Activated CD8-positive, alpha-beta T cell treated with anti-CD3 and anti-CD28 coated beads, Interleukin-2, amount 10 ng/mL, durations not matched to agents 7 days and 5 days (primary cell): Measurements from ENCODE around the gene VSTM2L. TPM values are rescaled to one million over a fixed set of nuclear protein-coding genes. Genes with fewer than 3 reads are reported as not detected.
A peak's percentile ranks its signal among the peaks of the same experiment; 100 is the strongest.

ENCODE experiments used
- ATAC-seq: fragments of 150-1000 bp; cut with Tn5 transposase; one replicate; pipeline ENCODE4 v1.10.0; 2021; ENCODE audit warnings: moderate library complexity
- CTCF ChIA-PET: fragments of 350-600 bp; sonication (Branson Sonifier 250); formaldehyde crosslinking; loops from one replicate; lab custom pipeline; 2021; ENCODE audit warnings: antibody characterized with exemption; lab: Charles Lee
- POLR2A ChIA-PET: fragments of 350-600 bp; sonication (Branson Sonifier 250); formaldehyde crosslinking; loops from one replicate; lab custom pipeline; 2021; ENCODE audit warnings: antibody characterized with exemption; lab: Charles Lee
- DNase-seq: peaks from one replicate; pipeline ENCODE4 v3.0.0-alpha.2; 2020
- H3K27ac Mint-ChIP-seq: one replicate; pipeline ENCODE4 v1.8.0; 2021; ENCODE audit warnings: mild to moderate bottlenecking, mixed read lengths
- H3K27me3 Mint-ChIP-seq: one replicate; pipeline ENCODE4 v1.8.0; 2021; ENCODE audit warnings: low read depth, mixed read lengths
- H3K36me3 Mint-ChIP-seq: one replicate; pipeline ENCODE4 v1.8.0; 2021; ENCODE audit warnings: low read depth, mixed read lengths
- H3K4me1 Mint-ChIP-seq: one replicate; pipeline ENCODE4 v1.8.0; 2021; ENCODE audit warnings: low read depth, mixed read lengths
- H3K4me3 Mint-ChIP-seq: one replicate; pipeline ENCODE4 v1.8.0; 2021; ENCODE audit warnings: mild to moderate bottlenecking, mixed read lengths
- H3K9me3 Mint-ChIP-seq: one replicate; pipeline ENCODE4 v1.8.0; 2022; ENCODE audit warnings: mixed read lengths; ENCODE audit not compliant: insufficient read depth
- total RNA-seq, 2 experiments: library from RNA; stranded (reverse); gene quantifications; one replicate each; pipeline ENCODE4 v1.2.3, GENCODE V29; 2021

The VSTM2L gene
- total RNA-seq, 2 experiments from 2014 or later = 0.21 TPM; not detected in 1

- Mint-ChIP-seq H3K27me3 (peaks cover 42% of the 10 kb centered on the region), H3K9me3 (no peaks in the 10 kb centered on the region), H3K36me3 (no peaks in the 10 kb centered on the region), H3K4me1 (peaks cover 6% of the 10 kb centered on the region), H3K27ac (no peak overlapping the region), H3K4me3 (no peak overlapping the region)
- ATAC-seq (no peak), DNase-seq (no peak)
- CTCF ChIA-PET = interaction anchor here (1.3 kb wide), 1 partner anchor 10 kb away, joined by 4 read pairs; no protein-coding TSS in a partner anchor
- POLR2A ChIA-PET = no interaction called here
These were observed 3.0 kb downstream of the VSTM2L start for GRCh38 chr20:37905671-37906613.

- Mint-ChIP-seq H3K27ac (no peak overlapping the region), H3K27me3 (peaks cover 35% of the 10 kb centered on the region), H3K9me3 (no peaks in the 10 kb centered on the region), H3K4me3 (no peak overlapping the region), H3K36me3 (no peaks in the 10 kb centered on the region), H3K4me1 (peaks cover 9% of the 10 kb centered on the region)
- DNase-seq (no peak), ATAC-seq (no peak)
- POLR2A ChIA-PET = no interaction called here
- CTCF ChIA-PET = no interaction called here
These were observed 4.4 kb downstream of the VSTM2L start for GRCh38 chr20:37907330-37907676.

GRCh38 chr20:37907677-37908401 is 4.9 kb downstream of the VSTM2L start:
- Mint-ChIP-seq H3K9me3 (no peaks in the 10 kb centered on the region), H3K27me3 (peaks cover 32% of the 10 kb centered on the region), H3K4me3 (no peak overlapping the region), H3K36me3 (no peaks in the 10 kb centered on the region), H3K4me1 (peaks cover 10% of the 10 kb centered on the region), H3K27ac (no peak overlapping the region)
- ChIA-PET POLR2A (no interaction called here), CTCF (no interaction called here)
- ATAC-seq = no peak
- DNase-seq = no peak

GRCh38 chr20:37911261-37911660 is 8.3 kb downstream of the VSTM2L start:
- no peak for ATAC-seq
- ChIA-PET POLR2A (no interaction called here), CTCF (interaction anchor here (1.2 kb wide), 1 partner anchor 11 kb away, joined by 4 read pairs; no protein-coding TSS in a partner anchor)
- no peaks in the 10 kb centered on the region for H3K9me3 Mint-ChIP-seq
- no peak overlapping the region for H3K4me3 Mint-ChIP-seq
- DNase-seq = no peak
- no peaks in the 10 kb centered on the region for H3K36me3 Mint-ChIP-seq
- peaks cover 35% of the 10 kb centered on the region for H3K27me3 Mint-ChIP-seq
- H3K4me1 Mint-ChIP-seq = peaks cover 20% of the 10 kb centered on the region
- H3K27ac Mint-ChIP-seq = no peak overlapping the region

GRCh38 chr20:37911838-37912281 is 8.9 kb downstream of the VSTM2L start:
- no peak overlapping the region for H3K4me3 Mint-ChIP-seq
- DNase-seq (peak; percentile 41), ATAC-seq (peak; percentile 49)
- POLR2A ChIA-PET = no interaction called here
- H3K27ac Mint-ChIP-seq = no peak overlapping the region
- peaks cover 20% of the 10 kb centered on the region for H3K4me1 Mint-ChIP-seq
- H3K9me3 Mint-ChIP-seq = no peaks in the 10 kb centered on the region
- CTCF ChIA-PET = interaction anchor here (1.2 kb wide), 1 partner anchor 11 kb away, joined by 4 read pairs; no protein-coding TSS in a partner anchor
- H3K27me3 Mint-ChIP-seq = peaks cover 38% of the 10 kb centered on the region
- no peaks in the 10 kb centered on the region for H3K36me3 Mint-ChIP-seq

GRCh38 chr20:37912874-37913273 is 9.9 kb downstream of the VSTM2L start:
- ATAC-seq = no peak
- H3K4me3 Mint-ChIP-seq = no peak overlapping the region
- ChIA-PET POLR2A (no interaction called here), CTCF (no interaction called here)
- DNase-seq = no peak
- H3K36me3 Mint-ChIP-seq = no peaks in the 10 kb centered on the region
- no peaks in the 10 kb centered on the region for H3K9me3 Mint-ChIP-seq
- H3K27ac Mint-ChIP-seq = no peak overlapping the region
- H3K4me1 Mint-ChIP-seq = peaks cover 26% of the 10 kb centered on the region
- peaks cover 38% of the 10 kb centered on the region for H3K27me3 Mint-ChIP-seq

GRCh38 chr20:37913567-37914366 is 10.8 kb downstream of the VSTM2L start:
- ChIA-PET POLR2A (no interaction called here), CTCF (no interaction called here)
- ATAC-seq = no peak
- H3K4me1 Mint-ChIP-seq = peaks cover 26% of the 10 kb centered on the region
- DNase-seq = no peak
- H3K9me3 Mint-ChIP-seq = no peaks in the 10 kb centered on the region
- no peak overlapping the region for H3K4me3 Mint-ChIP-seq
- peaks cover 42% of the 10 kb centered on the region for H3K27me3 Mint-ChIP-seq
- no peak overlapping the region for H3K27ac Mint-ChIP-seq
- H3K36me3 Mint-ChIP-seq = no peaks in the 10 kb centered on the region

- DNase-seq (no peak), ATAC-seq (no peak)
- CTCF ChIA-PET = interaction anchor here (0.9 kb wide), 1 partner anchor 307 kb away, joined by 3 read pairs; no protein-coding TSS in a partner anchor
- H3K4me3 Mint-ChIP-seq = peak overlapping the region; percentile 45
- H3K27ac Mint-ChIP-seq = peak overlapping the region; percentile 76
- H3K4me1 Mint-ChIP-seq = peaks cover 26% of the 10 kb centered on the region
- no peaks in the 10 kb centered on the region for H3K36me3 Mint-ChIP-seq
- POLR2A ChIA-PET = no interaction called here
- peaks cover 39% of the 10 kb centered on the region for H3K27me3 Mint-ChIP-seq
- no peaks in the 10 kb centered on the region for H3K9me3 Mint-ChIP-seq
These were observed 11.4 kb downstream of the VSTM2L start for GRCh38 chr20:37914367-37914671.

- ATAC-seq = peak; percentile 41
- Mint-ChIP-seq H3K4me1 (peaks cover 26% of the 10 kb centered on the region), H3K4me3 (peak overlapping the region; percentile 45), H3K9me3 (no peaks in the 10 kb centered on the region), H3K27ac (peak overlapping the region; percentile 76), H3K27me3 (peaks cover 39% of the 10 kb centered on the region), H3K36me3 (no peaks in the 10 kb centered on the region)
- CTCF ChIA-PET = interaction anchor here (0.9 to 1.9 kb wide), 3 partner anchors 9 to 306 kb away, joined by 3 to 4 read pairs (median 3); no protein-coding TSS in a partner anchor
- POLR2A ChIA-PET = no interaction called here
- peak; percentile 42 for DNase-seq
These were observed 11.9 kb downstream of the VSTM2L start for GRCh38 chr20:37914672-37915433.

- H3K9me3 Mint-ChIP-seq = no peaks in the 10 kb centered on the region
- peaks cover 39% of the 10 kb centered on the region for H3K27me3 Mint-ChIP-seq
- CTCF ChIA-PET = interaction anchor here (0.9 to 1.9 kb wide), 3 partner anchors 10 to 306 kb away, joined by 3 to 4 read pairs (median 3); no protein-coding TSS in a partner anchor
- H3K36me3 Mint-ChIP-seq = no peaks in the 10 kb centered on the region
- no peak overlapping the region for H3K27ac Mint-ChIP-seq
- ATAC-seq (no peak), DNase-seq (no peak)
- no peak overlapping the region for H3K4me3 Mint-ChIP-seq
- POLR2A ChIA-PET = no interaction called here
- peaks cover 26% of the 10 kb centered on the region for H3K4me1 Mint-ChIP-seq
These were observed 12.5 kb downstream of the VSTM2L start for GRCh38 chr20:37915434-37915787.
